SK-N-SH (cell line): ENCODE data around the gene ATE1. TPM values are rescaled to one million over a fixed set of nuclear protein-coding genes. Genes with fewer than 3 reads are reported as not detected.

Experiments
- CTCF ChIA-PET: fragments of 300-600, 350-600 bp; formaldehyde crosslinking; extraction: SDS; loops from one replicate; lab custom pipeline; 2021; lab: Yijun Ruan, JAX
- POLR2A ChIA-PET: fragments of 350-600 bp; sonication (Branson Sonifier 250); formaldehyde crosslinking; extraction: SDS; loops from one replicate; lab custom pipeline; 2020; ENCODE audit warnings: antibody characterized with exemption, inconsistent platforms; lab: Yijun Ruan, JAX
- DNase-seq: peaks from one replicate; pipeline ENCODE4 v3.0.0; 2012
- H2AFZ ChIP-seq: fragments of 200-600 bp; sonication (generic); 2 replicates; pipeline ENCODE4 v1.8.1; 2016; ENCODE audit warnings: antibody characterized with exemption, mild to moderate bottlenecking, low read depth
- H3F3A ChIP-seq: fragments of 200-600 bp; sonication (generic); replicated peaks from 2 replicates; pipeline ENCODE3; 2016; ENCODE audit warnings: antibody characterized with exemption, mild to moderate bottlenecking; ENCODE audit not compliant: insufficient read depth
- H3K27ac ChIP-seq, 2 experiments: fragments of 200-500 bp in 1 of 2; fragments of 200-600 bp in 1 of 2; sonication (Bioruptor generic) in 1 of 2; sonication (generic), shearing (Covaris generic) in 1 of 2; 2 replicates each; pipeline versions ENCODE4 v1.5.1 to v1.6.1; 2014 to 2016; ENCODE audit warnings: low read depth in 2 of 2, inconsistent platforms in 1 of 2, low read length in 1 of 2, mild to moderate bottlenecking in 1 of 2, mixed read lengths in 1 of 2
- H3K27me3 ChIP-seq: fragments of 200-600 bp; sonication (generic), shearing (Covaris generic); 2 replicates; pipeline ENCODE4 v1.6.1; 2016; ENCODE audit warnings: mixed run types; ENCODE audit not compliant: insufficient read depth
- H3K36me3 ChIP-seq, 2 experiments: fragments of 200-500 bp in 1 of 2; fragments of 200-600 bp in 1 of 2; sonication (Bioruptor generic) in 1 of 2; sonication (generic) in 1 of 2; replicated peaks in 1 of 2; 2 replicates each; pipeline versions ENCODE3 to v1.5.1; 2014 to 2016; ENCODE audit warnings: low read length in 1 of 2, mild to moderate bottlenecking in 1 of 2; ENCODE audit not compliant: insufficient read depth in 2 of 2, control insufficient read depth in 1 of 2
- H3K4me1 ChIP-seq, 2 experiments: fragments of 200-500 bp in 1 of 2; fragments of 200-600 bp in 1 of 2; sonication (Bioruptor generic) in 1 of 2; sonication (generic), shearing (Covaris generic) in 1 of 2; 2 replicates each; pipeline versions ENCODE4 v1.5.1 to v1.6.1; 2014 to 2016; ENCODE audit warnings: low read depth in 1 of 2, low read length in 1 of 2, mixed run types in 1 of 2; ENCODE audit not compliant: insufficient read depth in 2 of 2, control insufficient read depth in 1 of 2
- H3K4me2 ChIP-seq: fragments of 200-600 bp; sonication (generic), shearing (Covaris generic); 2 replicates; pipeline ENCODE4 v1.6.1; 2017; ENCODE audit warnings: mixed run types
- H3K4me3 ChIP-seq, 2 experiments: fragments of 200-500 bp in 1 of 2; fragments of 200-600 bp in 1 of 2; sonication (Bioruptor generic) in 1 of 2; sonication (generic), shearing (Covaris generic) in 1 of 2; 2 replicates each; pipeline versions ENCODE4 v1.5.1 to v1.8.1; 2014 to 2016; ENCODE audit warnings: low read depth in 2 of 2, inconsistent platforms in 1 of 2, low read length in 1 of 2, mild to moderate bottlenecking in 1 of 2, mixed read lengths in 1 of 2, moderate library complexity in 1 of 2
- H3K79me2 ChIP-seq: fragments of 200-600 bp; sonication (generic); 2 replicates; pipeline ENCODE4 v1.8.1; 2017; ENCODE audit warnings: mild to moderate bottlenecking; ENCODE audit not compliant: insufficient read depth
- H3K9ac ChIP-seq: fragments of 200-600 bp; sonication (generic); 2 replicates; pipeline ENCODE4 v1.6.1; 2017; ENCODE audit warnings: mixed run types
- H3K9me2 ChIP-seq: fragments of 200-600 bp; sonication (generic); 2 replicates; pipeline ENCODE4 v1.6.1; 2017; ENCODE audit warnings: mixed run types
- H3K9me3 ChIP-seq: fragments of 200-600 bp; sonication (generic); 2 replicates; pipeline ENCODE4 v1.6.1; 2017; ENCODE audit warnings: mixed run types, mild to moderate bottlenecking, moderate library complexity
- H4K20me1 ChIP-seq: fragments of 200-600 bp; sonication (generic); 2 replicates; pipeline ENCODE4 v1.6.1; 2017; ENCODE audit warnings: mild to moderate bottlenecking, mixed run types; ENCODE audit not compliant: insufficient read depth
- CHD2 ChIP-seq: fragments of 150-350 bp; IDR thresholded peaks from 2 replicates; pipeline ENCODE4 v1.6.1; 2018; ENCODE audit warnings: low read length; ENCODE audit not compliant: partially characterized antibody
- EP300 ChIP-seq, 2 experiments: IDR thresholded peaks; 2 replicates each; pipeline versions ENCODE4 v1.4.0 to v1.6.1; 2012; ENCODE audit warnings: borderline replicate concordance in 1 of 2, low read depth in 1 of 2, low read length in 1 of 2
- EZH2phosphoT487 ChIP-seq: fragments of 200-600 bp; sonication (generic); IDR thresholded peaks from 2 replicates; pipeline ENCODE4 v1.6.1; 2017; ENCODE audit warnings: low read depth, mixed run types, mild to moderate bottlenecking, antibody characterized with exemption, moderate library complexity, borderline replicate concordance
- FOXJ3 ChIP-seq: sonication (generic); formaldehyde crosslinking; IDR thresholded peaks from 2 replicates; pipeline ENCODE4 v1.5.1; 2020; ENCODE audit warnings: mild to moderate bottlenecking, missing genetic modification reagents
- FOXM1 ChIP-seq: IDR thresholded peaks from 2 replicates; pipeline ENCODE4 v1.4.0; 2012; ENCODE audit warnings: low read depth, mild to moderate bottlenecking
- GABPA ChIP-seq: IDR thresholded peaks from 2 replicates; pipeline ENCODE4 v1.4.0; 2012; ENCODE audit warnings: low read depth, mild to moderate bottlenecking
- MEF2A ChIP-seq: IDR thresholded peaks from 2 replicates; pipeline ENCODE4 v1.4.0; 2012; ENCODE audit warnings: low read depth, borderline replicate concordance
- NFIC ChIP-seq: IDR thresholded peaks from 2 replicates; pipeline ENCODE4 v1.4.0; 2012; ENCODE audit warnings: borderline replicate concordance
- RAD21 ChIP-seq: IDR thresholded peaks from 2 replicates; pipeline ENCODE4 v1.6.1; 2012; ENCODE audit warnings: mild to moderate bottlenecking, low read length
- SIN3A ChIP-seq: IDR thresholded peaks from 2 replicates; pipeline ENCODE4 v1.6.1; 2012; ENCODE audit warnings: low read depth, mild to moderate bottlenecking, low read length, moderate library complexity, borderline replicate concordance
- TCF12 ChIP-seq: IDR thresholded peaks from 2 replicates; pipeline ENCODE4 v1.4.0; 2012
- YY1 ChIP-seq: IDR thresholded peaks from 2 replicates; pipeline ENCODE4 v1.4.0; 2012; ENCODE audit warnings: low read depth, mild to moderate bottlenecking
- WGBS: methylation state at CpG from one replicate; pipeline ENCODE4 v1.1.6; 2017; ENCODE audit warnings: low lambda C conversion rate; 5-methylcytosine and 5-hydroxymethylcytosine counted together
- polyA plus RNA-seq, 3 experiments: library from polyadenylated mRNA; depleted of rRNA; stranded (reverse); fragments of >200 nt; gene quantifications; 2 replicates each; pipeline ENCODE4 v1.2.3, GENCODE V29; 2012
- TF ChIP-seq, protein P1 (sequence below): IDR thresholded peaks from 2 replicates; pipeline ENCODE4; 2012
- TF ChIP-seq, protein P2 (sequence below): IDR thresholded peaks from 2 replicates; pipeline ENCODE4 v1.4.0; 2012; ENCODE audit warnings: low read depth, borderline replicate concordance
- TF ChIP-seq, protein P3 (sequence below): fragments of 150-350 bp; IDR thresholded peaks from 2 replicates; pipeline ENCODE4 v1.6.1; 2016; ENCODE audit warnings: mild to moderate bottlenecking, low read depth, low read length
- TF ChIP-seq, protein P4 (sequence below): fragments of 150-350 bp; IDR thresholded peaks from 2 replicates; pipeline ENCODE4 v1.6.1; 2017; ENCODE audit warnings: antibody characterized with exemption, low read length, low read depth, borderline replicate concordance

ATE1 gene
- polyA plus RNA-seq, 1 of the 3 experiments (the other 2 are of a cell fraction), result 6.3 TPM

DNA sequence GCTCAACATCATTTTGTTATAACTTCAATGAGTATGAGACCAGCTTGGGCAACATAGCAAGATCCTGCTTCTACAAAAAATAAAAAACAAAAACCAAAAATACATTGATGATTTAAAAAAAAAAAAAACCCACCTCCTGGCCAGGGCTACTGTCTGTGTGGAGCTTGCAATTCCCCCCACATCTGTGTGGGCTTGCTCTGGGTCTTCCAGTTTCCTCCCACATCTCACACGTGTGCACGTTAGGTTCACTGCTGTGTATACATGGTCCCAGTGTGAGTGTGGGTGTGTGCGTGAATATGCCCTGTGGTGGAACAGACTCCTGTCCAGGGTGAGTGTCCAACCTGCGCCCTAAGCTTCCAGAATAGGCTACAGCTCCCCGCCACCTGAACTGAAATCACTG is 41.6 kb downstream of the ATE1 start:
- CTCF ChIA-PET, result interaction anchor here (0.7 to 10.5 kb wide), 21 partner anchors 8 to 955 kb away, joined by 3 to 80 read pairs (median 5); no protein-coding TSS in a partner anchor
- Histone ChIP-seq H2AFZ (no peak overlapping the region), H3K27ac (no peak overlapping the region), H3K9me2 (no peaks in the 10 kb centered on the region), H3K4me3 (no peak overlapping the region), H3K79me2 (no peaks in the 10 kb centered on the region), H3K4me2 (no peak overlapping the region), H3K4me1 (peaks cover 0 to 2% of the 10 kb centered on the region in 2 experiments; a peak in 1 of 4 replicates), H3K9me3 (no peaks in the 10 kb centered on the region), H3F3A (no peaks in the 10 kb centered on the region), H3K9ac (no peak overlapping the region), H3K36me3 (peaks cover 13 to 14% of the 10 kb centered on the region in 2 experiments), H3K27me3 (no peaks in the 10 kb centered on the region), H4K20me1 (no peaks in the 10 kb centered on the region)
- no peak for TF ChIP-seq FOXJ3
- TF ChIP-seq EP300 (IDR thresholded peaks at IDR 0.05; ENCODE audit: borderline replicate concordance in 1 of 2, low read depth in 1 of 2, low read length in 1 of 2), result no peak
- TF ChIP-seq NFIC, result no peak
- TF ChIP-seq, protein P1, sequence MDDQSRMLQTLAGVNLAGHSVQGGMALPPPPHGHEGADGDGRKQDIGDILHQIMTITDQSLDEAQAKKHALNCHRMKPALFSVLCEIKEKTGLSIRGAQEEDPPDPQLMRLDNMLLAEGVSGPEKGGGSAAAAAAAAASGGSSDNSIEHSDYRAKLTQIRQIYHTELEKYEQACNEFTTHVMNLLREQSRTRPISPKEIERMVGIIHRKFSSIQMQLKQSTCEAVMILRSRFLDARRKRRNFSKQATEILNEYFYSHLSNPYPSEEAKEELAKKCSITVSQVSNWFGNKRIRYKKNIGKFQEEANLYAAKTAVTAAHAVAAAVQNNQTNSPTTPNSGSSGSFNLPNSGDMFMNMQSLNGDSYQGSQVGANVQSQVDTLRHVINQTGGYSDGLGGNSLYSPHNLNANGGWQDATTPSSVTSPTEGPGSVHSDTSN, result no peak
- TF ChIP-seq, protein P2, sequence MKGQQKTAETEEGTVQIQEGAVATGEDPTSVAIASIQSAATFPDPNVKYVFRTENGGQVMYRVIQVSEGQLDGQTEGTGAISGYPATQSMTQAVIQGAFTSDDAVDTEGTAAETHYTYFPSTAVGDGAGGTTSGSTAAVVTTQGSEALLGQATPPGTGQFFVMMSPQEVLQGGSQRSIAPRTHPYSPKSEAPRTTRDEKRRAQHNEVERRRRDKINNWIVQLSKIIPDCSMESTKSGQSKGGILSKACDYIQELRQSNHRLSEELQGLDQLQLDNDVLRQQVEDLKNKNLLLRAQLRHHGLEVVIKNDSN, result no peak
- TF ChIP-seq CHD2, result no peak
- no peak for TF ChIP-seq YY1
- TF ChIP-seq TCF12, result no peak
- no peak for TF ChIP-seq MEF2A
- no peak for TF ChIP-seq SIN3A
- TF ChIP-seq, protein P3, sequence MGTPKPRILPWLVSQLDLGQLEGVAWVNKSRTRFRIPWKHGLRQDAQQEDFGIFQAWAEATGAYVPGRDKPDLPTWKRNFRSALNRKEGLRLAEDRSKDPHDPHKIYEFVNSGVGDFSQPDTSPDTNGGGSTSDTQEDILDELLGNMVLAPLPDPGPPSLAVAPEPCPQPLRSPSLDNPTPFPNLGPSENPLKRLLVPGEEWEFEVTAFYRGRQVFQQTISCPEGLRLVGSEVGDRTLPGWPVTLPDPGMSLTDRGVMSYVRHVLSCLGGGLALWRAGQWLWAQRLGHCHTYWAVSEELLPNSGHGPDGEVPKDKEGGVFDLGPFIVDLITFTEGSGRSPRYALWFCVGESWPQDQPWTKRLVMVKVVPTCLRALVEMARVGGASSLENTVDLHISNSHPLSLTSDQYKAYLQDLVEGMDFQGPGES, result no peak
- TF ChIP-seq EZH2phosphoT487, result no peak
- no peak for TF ChIP-seq GABPA
- TF ChIP-seq RAD21, result no peak
- TF ChIP-seq, protein P4, sequence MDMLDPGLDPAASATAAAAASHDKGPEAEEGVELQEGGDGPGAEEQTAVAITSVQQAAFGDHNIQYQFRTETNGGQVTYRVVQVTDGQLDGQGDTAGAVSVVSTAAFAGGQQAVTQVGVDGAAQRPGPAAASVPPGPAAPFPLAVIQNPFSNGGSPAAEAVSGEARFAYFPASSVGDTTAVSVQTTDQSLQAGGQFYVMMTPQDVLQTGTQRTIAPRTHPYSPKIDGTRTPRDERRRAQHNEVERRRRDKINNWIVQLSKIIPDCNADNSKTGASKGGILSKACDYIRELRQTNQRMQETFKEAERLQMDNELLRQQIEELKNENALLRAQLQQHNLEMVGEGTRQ, result no peak
- no peak for TF ChIP-seq FOXM1
- no peak for DNase-seq
- WGBS, result 73% methylated on average over 4 of the region's 5 CpGs
- POLR2A ChIA-PET, result no interaction called here
